GM21360 (cell line): ENCODE results near the gene TCEA3.

Experiments used
- ATAC-seq: cut with Tn5 transposase; IDR thresholded peaks from one replicate; pipeline ENCODE4 v1.9.1; 2021; ENCODE audit warnings: mild to moderate bottlenecking, moderate library complexity; ENCODE audit not compliant: unreplicated experiment

TCEA3 gene

GRCh38 chr1:23424293-23425192 is at the start of gene TCEA3:
Gene TCEA3 (minus strand): TSS chr1:23424748. CDS start chr1:23424633, 115 bp downstream.
- no peak for ATAC-seq

GRCh38 chr1:23473037-23473800 is 48.7 kb upstream of the TCEA3 start:
- no peak for ATAC-seq

GRCh38 chr1:23472351-23473036 is 47.9 kb upstream of the TCEA3 start:
- ATAC-seq: no peak

- ATAC-seq: no peak
Observed at GRCh38 chr1:23471473-23472075, 47.0 kb upstream of the TCEA3 start.

GRCh38 chr1:23470282-23471070 is 45.9 kb upstream of the TCEA3 start:
- no peak for ATAC-seq

GRCh38 chr1:23469372-23469982 is 44.9 kb upstream of the TCEA3 start:
- ATAC-seq: no peak

GRCh38 chr1:23466423-23466989 is 42.0 kb upstream of the TCEA3 start:
- ATAC-seq: no peak

GRCh38 chr1:23463286-23463685 is 38.7 kb upstream of the TCEA3 start:
- ATAC-seq: no peak

GRCh38 chr1:23462766-23463165 is 38.2 kb upstream of the TCEA3 start:
- no peak for ATAC-seq

GRCh38 chr1:23461050-23461449 is 36.5 kb upstream of the TCEA3 start:
- ATAC-seq: no peak

GRCh38 chr1:23460519-23460918 is 36.0 kb upstream of the TCEA3 start:
- no peak for ATAC-seq

- ATAC-seq: no peak
Observed at GRCh38 chr1:23459338-23459757, 34.8 kb upstream of the TCEA3 start.

GRCh38 chr1:23456226-23456625 is 31.7 kb upstream of the TCEA3 start:
- ATAC-seq: no peak

- ATAC-seq: no peak
Observed at GRCh38 chr1:23453455-23454000, 29.0 kb upstream of the TCEA3 start.

GRCh38 chr1:23452011-23452411 is 27.5 kb upstream of the TCEA3 start:
- ATAC-seq: no peak

GRCh38 chr1:23451441-23451840 is 26.9 kb upstream of the TCEA3 start:
- no peak for ATAC-seq

- no peak for ATAC-seq
Observed at GRCh38 chr1:23450894-23451293, 26.3 kb upstream of the TCEA3 start.

- no peak for ATAC-seq
Observed at GRCh38 chr1:23449958-23450357, 25.4 kb upstream of the TCEA3 start.

GRCh38 chr1:23449306-23449705 is 24.8 kb upstream of the TCEA3 start:
- ATAC-seq: no peak
